ENCODE results near the gene GAS2L3. TPM values are rescaled to one million over a fixed set of nuclear protein-coding genes. Genes with fewer than 3 reads are reported as not detected.

GAS2L3 gene
- total and polyA plus RNA-seq, 9 of the 15 experiments (the other 6 are each of a cell fraction or from before 2014, with no cell fraction given), result 1.5 to 9.8 (median 3.5) TPM

DNA sequence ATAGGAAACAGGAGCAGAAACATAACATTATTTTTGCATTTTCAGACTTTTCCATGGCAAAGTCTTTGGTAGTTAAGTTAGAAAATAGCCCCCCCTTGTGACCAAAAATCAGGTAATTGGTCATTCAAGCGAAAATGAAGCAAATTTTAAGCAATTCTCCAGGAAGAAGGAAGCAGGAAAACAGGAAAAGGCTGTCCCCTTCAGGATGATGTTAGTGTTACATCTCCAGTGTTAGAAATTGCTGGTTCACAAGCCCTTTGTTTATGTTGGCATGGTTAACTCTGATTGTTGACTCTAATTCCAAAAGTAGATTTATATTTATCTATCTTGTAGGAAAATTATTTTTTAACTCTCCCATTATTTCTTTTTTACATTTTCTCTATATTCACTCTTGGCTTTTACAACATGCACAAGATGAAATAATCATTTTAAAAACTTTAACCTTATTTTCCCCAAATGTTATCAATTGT is 18.8 kb upstream of the GAS2L3 start (continued):
- TF ChIP-seq, protein P1, sequence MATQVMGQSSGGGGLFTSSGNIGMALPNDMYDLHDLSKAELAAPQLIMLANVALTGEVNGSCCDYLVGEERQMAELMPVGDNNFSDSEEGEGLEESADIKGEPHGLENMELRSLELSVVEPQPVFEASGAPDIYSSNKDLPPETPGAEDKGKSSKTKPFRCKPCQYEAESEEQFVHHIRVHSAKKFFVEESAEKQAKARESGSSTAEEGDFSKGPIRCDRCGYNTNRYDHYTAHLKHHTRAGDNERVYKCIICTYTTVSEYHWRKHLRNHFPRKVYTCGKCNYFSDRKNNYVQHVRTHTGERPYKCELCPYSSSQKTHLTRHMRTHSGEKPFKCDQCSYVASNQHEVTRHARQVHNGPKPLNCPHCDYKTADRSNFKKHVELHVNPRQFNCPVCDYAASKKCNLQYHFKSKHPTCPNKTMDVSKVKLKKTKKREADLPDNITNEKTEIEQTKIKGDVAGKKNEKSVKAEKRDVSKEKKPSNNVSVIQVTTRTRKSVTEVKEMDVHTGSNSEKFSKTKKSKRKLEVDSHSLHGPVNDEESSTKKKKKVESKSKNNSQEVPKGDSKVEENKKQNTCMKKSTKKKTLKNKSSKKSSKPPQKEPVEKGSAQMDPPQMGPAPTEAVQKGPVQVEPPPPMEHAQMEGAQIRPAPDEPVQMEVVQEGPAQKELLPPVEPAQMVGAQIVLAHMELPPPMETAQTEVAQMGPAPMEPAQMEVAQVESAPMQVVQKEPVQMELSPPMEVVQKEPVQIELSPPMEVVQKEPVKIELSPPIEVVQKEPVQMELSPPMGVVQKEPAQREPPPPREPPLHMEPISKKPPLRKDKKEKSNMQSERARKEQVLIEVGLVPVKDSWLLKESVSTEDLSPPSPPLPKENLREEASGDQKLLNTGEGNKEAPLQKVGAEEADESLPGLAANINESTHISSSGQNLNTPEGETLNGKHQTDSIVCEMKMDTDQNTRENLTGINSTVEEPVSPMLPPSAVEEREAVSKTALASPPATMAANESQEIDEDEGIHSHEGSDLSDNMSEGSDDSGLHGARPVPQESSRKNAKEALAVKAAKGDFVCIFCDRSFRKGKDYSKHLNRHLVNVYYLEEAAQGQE (IDR thresholded peaks at IDR 0.05; ENCODE audit: borderline replicate concordance), result peak; percentile 92
- TF ChIP-seq, protein P1 (CRISPR knock-in tag; IDR thresholded peaks at IDR 0.05; ENCODE audit: low read depth), result no peak
- TF ChIP-seq YY1 (IDR thresholded peaks at IDR 0.05; ENCODE audit: borderline replicate concordance in 1 of 3, control insufficient read depth in 1 of 3, extremely low read depth in 1 of 3, insufficient read depth in 3 of 3, insufficient read length in 1 of 3, insufficient replicate concordance in 2 of 3, low read depth in 1 of 3, low read length in 2 of 3) (no peak), KAT7 (CRISPR knock-in tag; IDR thresholded peaks at IDR 0.05; ENCODE audit: borderline replicate concordance) (no peak), ZNF561 (CRISPR knock-in tag; conservative IDR thresholded peaks at IDR 0.05) (no peak), ZBTB17 (CRISPR knock-in tag; IDR thresholded peaks at IDR 0.05) (no peak), KLF1 (tag; IDR thresholded peaks at IDR 0.05) (no peak), ETS2 (tag; IDR thresholded peaks at IDR 0.05; ENCODE audit: borderline replicate concordance, poor library complexity, severe bottlenecking) (no peak), ZNF140 (CRISPR knock-in tag; IDR thresholded peaks at IDR 0.05) (no peak), ZNF280A (IDR thresholded peaks at IDR 0.05; ENCODE audit: low read depth, partially characterized antibody) (no peak), NR0B1 (IDR thresholded peaks at IDR 0.05; ENCODE audit: partially characterized antibody) (no peak), ZNF124 (CRISPR knock-in tag; IDR thresholded peaks at IDR 0.05) (no peak)
